ENCODE results near the gene POU2AF1. TPM values are rescaled to one million over a fixed set of nuclear protein-coding genes. Genes with fewer than 3 reads are reported as not detected.

POU2AF1 gene
- total RNA-seq, 4 donors from 2014 or later: under 0.01 to 2.9 (median 2.6) TPM; not detected in 1

- Histone ChIP-seq H3K36me3 (no peaks in the 10 kb centered on the region), H3K27ac (no peak overlapping the region), H3K4me3 (no peak overlapping the region), H3K9me3 (no peaks in the 10 kb centered on the region), H3K4me1 (no peaks in the 10 kb centered on the region), H3K27me3 (no peaks in the 10 kb centered on the region)
- DNase-seq: no peak
- intact Hi-C loops (cut with DNase I; ENCODE audit: low total_unique reads): no loop called here
- TF ChIP-seq POLR2A (IDR thresholded peaks at IDR 0.05): no peak
- TF ChIP-seq, protein P1, sequence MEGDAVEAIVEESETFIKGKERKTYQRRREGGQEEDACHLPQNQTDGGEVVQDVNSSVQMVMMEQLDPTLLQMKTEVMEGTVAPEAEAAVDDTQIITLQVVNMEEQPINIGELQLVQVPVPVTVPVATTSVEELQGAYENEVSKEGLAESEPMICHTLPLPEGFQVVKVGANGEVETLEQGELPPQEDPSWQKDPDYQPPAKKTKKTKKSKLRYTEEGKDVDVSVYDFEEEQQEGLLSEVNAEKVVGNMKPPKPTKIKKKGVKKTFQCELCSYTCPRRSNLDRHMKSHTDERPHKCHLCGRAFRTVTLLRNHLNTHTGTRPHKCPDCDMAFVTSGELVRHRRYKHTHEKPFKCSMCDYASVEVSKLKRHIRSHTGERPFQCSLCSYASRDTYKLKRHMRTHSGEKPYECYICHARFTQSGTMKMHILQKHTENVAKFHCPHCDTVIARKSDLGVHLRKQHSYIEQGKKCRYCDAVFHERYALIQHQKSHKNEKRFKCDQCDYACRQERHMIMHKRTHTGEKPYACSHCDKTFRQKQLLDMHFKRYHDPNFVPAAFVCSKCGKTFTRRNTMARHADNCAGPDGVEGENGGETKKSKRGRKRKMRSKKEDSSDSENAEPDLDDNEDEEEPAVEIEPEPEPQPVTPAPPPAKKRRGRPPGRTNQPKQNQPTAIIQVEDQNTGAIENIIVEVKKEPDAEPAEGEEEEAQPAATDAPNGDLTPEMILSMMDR (IDR thresholded peaks at IDR 0.05): no peak
Measured at GRCh38 chr11:111360150-111361043, 18.7 kb downstream of the POU2AF1 start.

DNA sequence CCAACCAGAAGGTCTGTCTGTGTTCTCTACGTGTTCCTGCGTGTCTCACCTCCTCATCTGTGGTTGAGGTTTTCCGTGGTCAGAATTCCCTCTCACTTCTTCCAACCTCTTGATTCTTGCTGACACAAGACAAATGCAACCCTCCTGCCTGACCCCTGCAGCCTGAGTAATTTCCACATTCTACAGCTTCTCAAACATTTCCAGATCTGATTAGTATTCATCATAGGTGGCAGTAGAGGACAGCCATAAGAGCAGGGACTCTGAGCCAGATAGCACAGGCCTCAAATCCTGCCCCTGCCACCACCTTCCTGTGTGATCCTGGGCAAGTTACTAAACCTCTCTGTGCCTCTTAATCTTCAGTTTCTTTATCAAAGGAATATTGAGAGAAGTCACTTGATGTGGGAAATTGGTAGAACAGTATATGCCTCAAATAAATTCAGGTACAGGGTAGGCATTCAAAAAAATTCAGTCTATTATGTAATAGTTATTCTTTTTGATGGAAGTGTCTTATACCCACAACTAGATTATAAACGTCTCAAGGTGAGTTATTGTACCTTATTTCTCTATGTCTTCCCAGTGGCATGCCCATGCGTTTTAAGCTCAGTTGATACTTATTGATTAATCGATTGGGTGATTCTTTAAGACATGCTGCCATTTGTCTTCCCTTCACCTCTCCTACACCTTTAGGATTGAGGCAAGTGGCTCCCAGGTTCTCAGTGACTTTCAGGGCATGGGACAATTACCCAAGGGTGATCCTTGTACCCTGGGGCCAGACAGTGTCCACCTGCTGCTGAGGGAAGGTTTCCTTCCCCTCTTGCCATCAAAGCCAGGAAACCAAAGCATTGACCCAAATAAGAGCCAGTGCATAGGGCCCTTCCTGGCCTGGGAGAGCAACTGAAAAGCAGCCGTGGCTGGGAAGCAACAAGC, 19.6 kb downstream of the POU2AF1 start:
- Histone ChIP-seq H3K27ac (no peak overlapping the region), H3K36me3 (no peaks in the 10 kb centered on the region), H3K4me1 (no peaks in the 10 kb centered on the region), H3K4me3 (no peak overlapping the region), H3K9me3 (no peaks in the 10 kb centered on the region), H3K27me3 (no peaks in the 10 kb centered on the region)
- DNase-seq: no peak
- TF ChIP-seq, protein P1 (IDR thresholded peaks at IDR 0.05): no peak
- no peak for TF ChIP-seq POLR2A (IDR thresholded peaks at IDR 0.05)
- intact Hi-C loops (cut with DNase I; ENCODE audit: low total_unique reads): no loop called here

DNA sequence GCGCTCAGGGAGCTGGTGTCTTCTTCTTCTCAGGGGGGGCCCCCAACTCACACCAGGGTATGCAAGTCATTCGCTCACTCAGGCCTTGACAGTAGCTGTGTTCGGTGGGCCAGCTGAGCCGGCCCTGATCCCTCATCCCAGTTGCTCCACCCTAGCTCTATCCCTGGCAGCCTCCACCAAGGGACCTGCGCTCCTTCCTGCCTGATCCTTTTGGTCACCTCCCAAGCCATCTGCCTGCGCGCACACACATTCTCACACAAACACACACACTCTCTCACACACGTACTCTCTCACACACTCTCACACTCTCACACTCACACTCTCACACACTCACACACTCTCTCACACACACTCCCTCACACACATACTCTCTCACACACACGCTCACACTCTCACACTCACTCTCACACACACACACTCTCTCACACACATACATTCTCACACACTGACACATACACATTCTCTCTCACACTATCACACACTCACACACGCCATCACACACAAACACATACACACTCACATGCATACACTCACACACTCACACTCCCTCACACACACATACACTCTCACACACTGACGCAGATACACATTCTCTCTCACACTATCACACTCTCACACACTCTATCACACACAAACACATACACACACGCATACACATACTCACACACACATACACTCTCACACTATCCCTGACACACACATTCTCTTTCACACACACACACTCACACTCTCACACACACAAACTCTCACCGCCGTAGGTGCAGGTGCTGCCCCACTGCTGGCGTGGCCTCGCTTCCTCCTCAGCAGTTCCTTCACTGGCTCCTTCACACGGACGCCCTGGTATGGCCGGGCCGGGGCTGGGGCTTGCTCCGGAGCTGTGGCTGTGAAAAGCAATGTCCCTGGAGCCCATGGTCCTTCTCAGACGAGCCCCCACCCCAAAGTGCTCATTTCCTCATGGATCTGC, 20.8 kb downstream of the POU2AF1 start:
- H3K27me3 ChIP-seq: no peaks in the 10 kb centered on the region
- H3K4me1 ChIP-seq: peaks cover 0 to under 1% of the 10 kb centered on the region in 2 donors
- no peak overlapping the region for H3K27ac ChIP-seq
- intact Hi-C loops (cut with DNase I; ENCODE audit: low total_unique reads): no loop called here
- DNase-seq: no peak
- H3K9me3 ChIP-seq: no peaks in the 10 kb centered on the region
- TF ChIP-seq POLR2A (IDR thresholded peaks at IDR 0.05): no peak
- TF ChIP-seq, protein P1 (IDR thresholded peaks at IDR 0.05): no peak
- no peak overlapping the region for H3K4me3 ChIP-seq
- no peaks in the 10 kb centered on the region for H3K36me3 ChIP-seq

DNA sequence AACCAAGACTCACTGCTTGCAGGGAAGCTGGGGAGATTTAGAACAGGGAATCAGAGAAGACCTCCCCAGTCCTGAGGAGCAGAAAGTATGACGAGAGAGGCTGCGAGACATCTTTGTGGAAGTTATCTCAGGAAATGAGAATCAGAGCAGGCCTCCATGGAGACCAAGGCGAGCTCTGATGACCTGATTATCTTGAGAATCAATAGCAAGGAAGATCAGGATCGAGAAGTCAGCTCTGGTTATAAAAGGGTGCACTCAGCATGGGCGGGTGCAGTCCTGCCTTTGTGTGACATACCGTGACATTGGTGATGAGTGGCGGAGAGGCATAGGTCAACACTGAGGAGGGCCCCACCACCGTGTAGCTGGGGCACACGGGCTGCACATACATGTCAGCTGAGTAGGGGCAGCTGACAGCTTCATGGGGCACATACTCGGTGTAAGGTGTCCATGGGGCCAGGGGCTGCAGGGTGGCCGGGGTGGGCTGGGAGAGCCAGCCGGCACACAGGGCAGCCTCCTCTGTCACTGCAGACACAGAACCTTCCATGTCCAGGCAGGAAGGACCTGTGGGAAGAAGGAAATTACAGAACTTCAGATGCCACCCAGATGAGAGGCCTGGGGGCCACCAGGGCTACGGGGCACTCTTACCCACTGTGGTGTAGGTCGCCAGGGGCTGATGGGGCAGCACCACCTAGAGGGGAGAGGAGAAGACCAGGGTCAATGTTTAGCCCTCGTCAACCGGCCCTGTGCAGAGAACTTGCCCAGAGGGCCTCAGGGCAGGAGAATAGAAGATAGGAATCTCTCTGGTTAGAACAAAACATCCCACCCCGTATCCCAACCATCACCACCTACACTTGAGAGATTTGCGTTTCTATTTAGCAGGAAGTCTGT, 21.7 kb downstream of the POU2AF1 start:
- Histone ChIP-seq H3K27ac (no peak overlapping the region), H3K4me1 (peaks cover 0 to 7% of the 10 kb centered on the region in 2 donors), H3K36me3 (no peaks in the 10 kb centered on the region), H3K9me3 (no peaks in the 10 kb centered on the region), H3K4me3 (no peak overlapping the region), H3K27me3 (no peaks in the 10 kb centered on the region)
- no peak for TF ChIP-seq POLR2A (IDR thresholded peaks at IDR 0.05)
- TF ChIP-seq, protein P1 (IDR thresholded peaks at IDR 0.05): no peak
- no peak for DNase-seq
- intact Hi-C loops (cut with DNase I; ENCODE audit: low total_unique reads): no loop called here
